Activated T-cell treated with anti-CD3 and anti-CD28 coated beads, Interleukin-2, amount 50 U/mL, for 4 hours (primary cell): ENCODE measurements around the gene AK5. TPM values are rescaled to one million over a fixed set of nuclear protein-coding genes. Genes with fewer than 3 reads are reported as not detected.

Experiments
- ATAC-seq, 2 donors: fragments of 200-7000 bp; cut with Tn5 transposase; one replicate each; pipeline ENCODE4 v1.10.0; 2021
- DNase-seq: peaks from one replicate; pipeline ENCODE4 v3.0.0-alpha.2; 2020
- H3K27me3 Mint-ChIP-seq: one replicate; pipeline ENCODE4 v1.8.0; 2021; ENCODE audit warnings: low read depth, mixed read lengths
- H3K36me3 Mint-ChIP-seq: one replicate; pipeline ENCODE4 v1.8.0; 2022; ENCODE audit warnings: mixed read lengths; ENCODE audit not compliant: insufficient read depth
- H3K4me1 Mint-ChIP-seq: one replicate; pipeline ENCODE4 v1.8.0; 2021; ENCODE audit warnings: low read depth, mixed read lengths
- H3K4me3 Mint-ChIP-seq: one replicate; pipeline ENCODE4 v1.8.0; 2021; ENCODE audit warnings: mild to moderate bottlenecking, moderate library complexity, mixed read lengths
- H3K9me3 Mint-ChIP-seq: one replicate; pipeline ENCODE4 v1.8.0; 2021; ENCODE audit warnings: mixed read lengths
- total RNA-seq, 3 donors: library from RNA; stranded (reverse); gene quantifications; one replicate each; pipeline ENCODE4 v1.2.1, GENCODE V29; 2021

AK5 gene
- total RNA-seq, 3 donors from 2014 or later = 1.0 to 4.9 (median 3.0) TPM

DNA sequence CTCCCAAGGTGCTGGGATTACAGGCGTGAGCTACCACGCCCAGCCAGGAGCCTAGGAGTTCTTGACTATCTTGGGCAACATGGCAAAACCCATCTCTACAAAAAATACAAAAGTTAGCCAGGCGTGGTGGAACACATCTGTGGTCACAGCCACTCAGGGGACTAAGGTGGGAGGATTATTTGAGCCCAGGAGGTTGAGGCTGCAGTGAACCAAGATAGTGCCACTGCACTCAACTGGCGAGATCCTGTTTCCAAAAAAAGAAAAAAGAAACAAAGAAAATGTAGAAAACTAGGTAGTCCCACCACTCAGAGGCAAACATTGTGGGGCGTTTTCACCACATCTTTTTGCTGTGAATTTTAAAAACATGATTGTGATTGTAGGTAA is 259.3 kb downstream of the AK5 start:
- Mint-ChIP-seq H3K4me1 (no peaks in the 10 kb centered on the region), H3K27me3 (no peaks in the 10 kb centered on the region), H3K9me3 (no peaks in the 10 kb centered on the region), H3K4me3 (no peak overlapping the region), H3K36me3 (peaks cover 9% of the 10 kb centered on the region)
- no peak for ATAC-seq
- DNase-seq = no peak

- H3K9me3 Mint-ChIP-seq = no peaks in the 10 kb centered on the region
- peaks cover 7% of the 10 kb centered on the region for H3K36me3 Mint-ChIP-seq
- H3K4me1 Mint-ChIP-seq = no peaks in the 10 kb centered on the region
- ATAC-seq (no peak), DNase-seq (no peak)
- H3K27me3 Mint-ChIP-seq = no peaks in the 10 kb centered on the region
- H3K4me3 Mint-ChIP-seq = no peak overlapping the region
Observed at GRCh38 chr1:77542813-77543420, 261.1 kb downstream of the AK5 start.

GRCh38 chr1:77543822-77544448 is 262.1 kb downstream of the AK5 start:
- no peaks in the 10 kb centered on the region for H3K4me1 Mint-ChIP-seq

GRCh38 chr1:77544845-77545244 is 263.0 kb downstream of the AK5 start:
- Mint-ChIP-seq H3K4me3 (no peak overlapping the region), H3K9me3 (no peaks in the 10 kb centered on the region), H3K27me3 (no peaks in the 10 kb centered on the region), H3K4me1 (no peaks in the 10 kb centered on the region), H3K36me3 (peaks cover 7% of the 10 kb centered on the region)
- no peak for DNase-seq
- ATAC-seq = no peak

More at GRCh38 chr1:77543822-77544448, 262.1 kb downstream of the AK5 start:
- no peak for DNase-seq
- no peaks in the 10 kb centered on the region for H3K9me3 Mint-ChIP-seq
- no peaks in the 10 kb centered on the region for H3K27me3 Mint-ChIP-seq
- no peak overlapping the region for H3K4me3 Mint-ChIP-seq
- peaks cover 7% of the 10 kb centered on the region for H3K36me3 Mint-ChIP-seq
- no peak for ATAC-seq

GRCh38 chr1:77545970-77546369 is 264.2 kb downstream of the AK5 start:
- H3K4me1 Mint-ChIP-seq = no peaks in the 10 kb centered on the region
- DNase-seq (no peak), ATAC-seq (no peak)
- no peaks in the 10 kb centered on the region for H3K27me3 Mint-ChIP-seq
- H3K9me3 Mint-ChIP-seq = no peaks in the 10 kb centered on the region
- H3K4me3 Mint-ChIP-seq = no peak overlapping the region
- peaks cover 7% of the 10 kb centered on the region for H3K36me3 Mint-ChIP-seq

GRCh38 chr1:77546890-77547289 is 265.1 kb downstream of the AK5 start:
- ATAC-seq (no peak), DNase-seq (no peak)
- Mint-ChIP-seq H3K9me3 (no peaks in the 10 kb centered on the region), H3K36me3 (peaks cover 9% of the 10 kb centered on the region), H3K27me3 (no peaks in the 10 kb centered on the region), H3K4me3 (no peak overlapping the region), H3K4me1 (no peaks in the 10 kb centered on the region)

DNA sequence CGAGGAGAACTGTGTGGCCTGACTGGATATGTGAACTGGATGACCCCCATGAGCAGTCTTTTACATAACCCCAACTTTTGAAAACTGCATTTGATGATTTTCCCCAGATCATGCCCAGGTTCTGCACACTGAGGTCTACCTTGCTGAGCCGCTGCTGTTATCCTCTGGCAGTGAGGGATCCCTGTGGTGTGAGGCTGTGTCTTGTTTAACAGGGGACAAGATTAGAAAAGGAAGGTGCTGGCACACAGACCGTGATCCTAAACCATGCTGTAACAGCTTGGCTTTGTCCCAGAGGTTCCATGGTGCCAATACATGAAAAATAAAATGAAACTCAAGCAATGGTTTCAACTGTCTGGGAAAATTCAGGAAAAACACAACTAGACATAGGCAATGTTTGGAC is 266.5 kb downstream of the AK5 start:
- H3K4me3 Mint-ChIP-seq = no peak overlapping the region
- peaks cover 9% of the 10 kb centered on the region for H3K36me3 Mint-ChIP-seq
- no peaks in the 10 kb centered on the region for H3K27me3 Mint-ChIP-seq

DNA sequence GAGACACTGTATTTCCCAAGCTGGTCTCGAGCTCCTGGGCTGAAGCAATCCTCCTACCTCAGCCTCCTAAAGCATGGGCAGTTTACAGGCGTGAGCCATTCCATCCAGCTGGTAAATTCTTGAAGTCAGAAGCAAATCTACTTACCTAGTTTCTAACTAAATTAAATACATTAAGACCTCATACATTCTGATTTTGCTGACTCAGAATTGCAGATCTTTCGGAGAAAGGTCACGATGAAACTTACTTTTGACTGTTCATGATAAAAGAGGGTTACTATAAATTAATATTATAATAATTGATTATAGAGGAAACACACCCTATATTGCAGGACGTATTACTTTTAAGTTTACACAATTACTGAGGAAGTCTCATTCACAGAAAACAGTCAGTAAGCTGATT is 268.3 kb downstream of the AK5 start:
- H3K9me3 Mint-ChIP-seq = no peaks in the 10 kb centered on the region
- no peak for ATAC-seq
- no peak for DNase-seq
- no peak overlapping the region for H3K4me3 Mint-ChIP-seq
- peaks cover 7% of the 10 kb centered on the region for H3K36me3 Mint-ChIP-seq
- H3K27me3 Mint-ChIP-seq = no peaks in the 10 kb centered on the region
- no peaks in the 10 kb centered on the region for H3K4me1 Mint-ChIP-seq

More for the DNA sequence above, 266.5 kb downstream of the AK5 start:
- Mint-ChIP-seq H3K9me3 (no peaks in the 10 kb centered on the region), H3K4me1 (no peaks in the 10 kb centered on the region)
- ATAC-seq (no peak), DNase-seq (no peak)

DNA sequence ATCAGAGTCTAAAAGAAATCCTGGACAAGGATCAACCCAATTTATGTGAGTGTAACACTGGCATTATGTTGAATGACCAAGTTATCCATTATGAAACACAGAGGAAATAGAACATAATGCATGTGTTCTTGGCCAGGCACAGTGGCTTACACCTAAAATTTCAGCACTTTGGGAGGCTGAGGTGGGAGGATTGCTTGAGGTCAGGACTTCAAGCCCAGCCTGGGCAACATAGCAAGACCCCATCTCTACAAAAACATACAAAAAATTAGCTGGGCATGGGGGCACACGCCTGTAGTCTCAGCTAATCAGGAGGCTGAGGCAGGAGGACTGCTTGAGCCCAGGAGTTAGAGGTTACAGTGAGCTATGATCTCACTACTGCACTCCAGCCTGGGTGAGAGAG is 270.8 kb downstream of the AK5 start:
- ATAC-seq (no peak), DNase-seq (no peak)
- no peaks in the 10 kb centered on the region for H3K27me3 Mint-ChIP-seq
- no peak overlapping the region for H3K4me3 Mint-ChIP-seq
- peaks cover 4% of the 10 kb centered on the region for H3K36me3 Mint-ChIP-seq
- H3K4me1 Mint-ChIP-seq = peaks cover 8% of the 10 kb centered on the region
- no peaks in the 10 kb centered on the region for H3K9me3 Mint-ChIP-seq

DNA sequence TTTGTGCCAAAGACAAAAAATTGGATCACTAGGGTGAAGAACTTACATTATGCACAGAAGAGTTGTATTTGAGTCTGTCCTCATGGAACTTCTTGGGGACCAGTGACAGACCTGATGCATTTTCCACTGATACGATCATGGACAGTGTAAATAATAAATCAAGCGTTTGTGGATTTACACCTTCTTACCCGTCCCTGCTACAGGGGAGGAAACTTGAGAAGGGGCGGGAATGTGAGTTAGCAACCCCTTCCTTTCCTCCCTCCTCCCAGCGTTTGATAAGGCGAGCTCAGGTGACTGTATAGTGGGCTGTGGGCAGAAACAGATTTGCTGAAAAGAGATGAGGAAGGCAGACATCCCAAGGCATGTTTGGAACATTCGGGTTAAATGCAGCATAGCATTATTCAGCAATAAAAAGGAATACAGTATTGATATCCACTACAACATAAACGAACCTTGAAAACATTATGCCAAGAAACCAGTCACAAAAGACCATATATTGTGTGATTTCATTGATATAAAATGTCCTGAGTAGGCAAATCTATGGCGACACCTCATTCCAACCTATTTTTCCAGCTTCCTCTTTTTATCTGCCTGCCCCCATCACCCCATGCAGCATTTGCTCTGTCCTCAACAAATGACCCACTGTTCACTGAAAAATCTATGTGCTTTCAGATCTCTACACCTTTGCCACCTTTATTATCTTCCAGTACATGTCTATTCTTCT is 271.9 kb downstream of the AK5 start:
- Mint-ChIP-seq H3K4me3 (no peak overlapping the region), H3K9me3 (no peaks in the 10 kb centered on the region), H3K4me1 (peaks cover 8% of the 10 kb centered on the region), H3K36me3 (peaks cover 8% of the 10 kb centered on the region), H3K27me3 (no peaks in the 10 kb centered on the region)
- ATAC-seq (no peak), DNase-seq (no peak)

GRCh38 chr1:77556045-77556444 is 274.2 kb downstream of the AK5 start:
- H3K27me3 Mint-ChIP-seq = no peaks in the 10 kb centered on the region
- ATAC-seq (no peak), DNase-seq (no peak)
- peaks cover 14% of the 10 kb centered on the region for H3K36me3 Mint-ChIP-seq
- H3K9me3 Mint-ChIP-seq = no peaks in the 10 kb centered on the region
- peaks cover 8% of the 10 kb centered on the region for H3K4me1 Mint-ChIP-seq
- no peak overlapping the region for H3K4me3 Mint-ChIP-seq

DNA sequence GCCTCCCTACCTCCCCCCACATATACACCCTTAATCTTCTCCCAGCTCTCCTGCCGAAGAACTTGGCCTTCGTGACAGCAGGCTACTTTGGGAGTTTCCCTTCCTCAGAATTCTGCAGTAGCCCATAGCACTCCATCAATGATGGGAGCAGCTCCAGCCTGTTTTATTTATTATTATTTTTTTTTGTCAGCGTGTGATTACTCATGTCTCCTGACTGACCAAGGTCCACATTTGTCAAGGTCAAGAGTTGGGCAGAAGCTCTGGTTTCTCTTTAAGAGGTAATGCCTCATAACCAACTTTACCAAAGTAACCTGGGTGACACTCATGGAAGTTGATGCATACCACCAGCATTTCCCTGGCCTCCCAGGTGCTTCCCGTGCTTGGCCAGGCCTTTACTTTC is 275.2 kb downstream of the AK5 start:
- peaks cover 18% of the 10 kb centered on the region for H3K36me3 Mint-ChIP-seq
- no peak overlapping the region for H3K4me3 Mint-ChIP-seq
- H3K9me3 Mint-ChIP-seq = no peaks in the 10 kb centered on the region
- ATAC-seq (no peak), DNase-seq (no peak)
- H3K4me1 Mint-ChIP-seq = peaks cover 8% of the 10 kb centered on the region
- no peaks in the 10 kb centered on the region for H3K27me3 Mint-ChIP-seq

GRCh38 chr1:77558591-77559164 is 276.9 kb downstream of the AK5 start:
- Mint-ChIP-seq H3K4me3 (no peak overlapping the region), H3K27me3 (no peaks in the 10 kb centered on the region), H3K9me3 (no peaks in the 10 kb centered on the region), H3K36me3 (peaks cover 20% of the 10 kb centered on the region), H3K4me1 (peaks cover 8% of the 10 kb centered on the region)
- ATAC-seq (no peak), DNase-seq (no peak)

GRCh38 chr1:77560741-77561140 is 278.9 kb downstream of the AK5 start:
- Mint-ChIP-seq H3K4me1 (peaks cover 6% of the 10 kb centered on the region), H3K4me3 (no peak overlapping the region), H3K27me3 (no peaks in the 10 kb centered on the region), H3K36me3 (peaks cover 25% of the 10 kb centered on the region), H3K9me3 (no peaks in the 10 kb centered on the region)
- no peak for ATAC-seq
- DNase-seq = no peak
